Vagina (tissue), 2 donors: ENCODE data around the gene TRIM37. TPM values are rescaled to one million over a fixed set of nuclear protein-coding genes. Genes with fewer than 3 reads are reported as not detected.
"Not testable (repeated sequence)": the region's sequence is repeated elsewhere in the genome, so short reads cannot be mapped to it uniquely, and the experiment has no call there.

Source experiments
- DNase-seq, 2 donors: peaks; one replicate each; pipeline ENCODE4 v3.0.0-alpha.2; 2017; ENCODE audit errors: extremely low spot score in 2 of 2
- H3K27ac ChIP-seq: fragments of 200-600 bp; sonication (generic); one replicate; pipeline ENCODE4 v1.5.1; 2019
- H3K27me3 ChIP-seq: fragments of 200-600 bp; sonication (generic); one replicate; pipeline ENCODE4 v1.5.1; 2019
- H3K36me3 ChIP-seq, 2 donors: fragments of 200-600 bp; sonication (generic); one replicate each; pipeline ENCODE4 v1.5.1; 2017 to 2019
- H3K4me1 ChIP-seq: fragments of 200-600 bp; sonication (generic); one replicate; pipeline ENCODE4 v1.5.1; 2019
- H3K4me3 ChIP-seq, 2 donors: fragments of 200-600 bp; sonication (generic); 1 replicate in 1 of 2; 2 replicates in 1 of 2; pipeline ENCODE4 v1.5.1; 2016 to 2019
- H3K9me3 ChIP-seq: fragments of 200-600 bp; sonication (generic); one replicate; pipeline ENCODE4 v1.5.1; 2019
- CTCF ChIP-seq, 3 experiments: fragments of 450-650 bp in 2 of 3; fragments of 200-600 bp in 1 of 3; sonication (generic) in 1 of 3; IDR thresholded peaks; one replicate each; pipeline ENCODE4 v1.5.1; 2017 to 2019; ENCODE audit warnings: antibody characterized with exemption in 3 of 3, mild to moderate bottlenecking in 2 of 3, moderate library complexity in 2 of 3
- POLR2A ChIP-seq, 2 donors: fragments of 450-650 bp; IDR thresholded peaks; one replicate each; pipeline ENCODE4 v1.6.1; 2017; ENCODE audit warnings: antibody characterized with exemption in 2 of 2, mild to moderate bottlenecking in 2 of 2, moderate library complexity in 2 of 2
- POLR2AphosphoS5 ChIP-seq, 2 donors: sonication (generic); formaldehyde crosslinking; IDR thresholded peaks; one replicate each; pipeline ENCODE4 v1.9.0; 2017; ENCODE audit warnings: antibody characterized with exemption in 2 of 2, mild to moderate bottlenecking in 2 of 2, low read depth in 1 of 2; ENCODE audit not compliant: insufficient read depth in 1 of 2
- intact Hi-C: fragments of 100-400 bp; cut with DNase I; formaldehyde crosslinking; loops from one replicate; pipeline ENCODE4 v1.15.1; 2023
- total RNA-seq: library from RNA; depleted of rRNA; stranded (reverse); fragments of >200 nt; gene quantifications from one replicate; pipeline ENCODE4 v1.2.3, GENCODE V29; 2016

The TRIM37 gene
- total RNA-seq, 1 donor from 2014 or later = 20.4 TPM

GRCh38 chr17:59141860-59142259, 35.2 kb upstream of the TRIM37 start:
- Histone ChIP-seq H3K27ac (no peak overlapping the region), H3K4me1 (no peaks in the 10 kb centered on the region), H3K36me3 (no peaks in the 10 kb centered on the region), H3K4me3 (no peak overlapping the region), H3K9me3 (no peaks in the 10 kb centered on the region), H3K27me3 (no peaks in the 10 kb centered on the region)
- DNase-seq = no peak
- intact Hi-C loops = no loop called here
- TF ChIP-seq POLR2AphosphoS5 (IDR thresholded peaks at IDR 0.05; ENCODE audit: insufficient read depth in 1 of 2, low read depth in 1 of 2) (no peak), POLR2A (IDR thresholded peaks at IDR 0.05) (no peak), CTCF (IDR thresholded peaks at IDR 0.05) (no peak)

GRCh38 chr17:59139939-59140338, 33.3 kb upstream of the TRIM37 start:
- intact Hi-C loops = no loop called here
- no peaks in the 10 kb centered on the region for H3K36me3 ChIP-seq
- no peaks in the 10 kb centered on the region for H3K27me3 ChIP-seq
- no peaks in the 10 kb centered on the region for H3K4me1 ChIP-seq
- H3K27ac ChIP-seq = no peak overlapping the region
- no peaks in the 10 kb centered on the region for H3K9me3 ChIP-seq
- DNase-seq = no peak
- TF ChIP-seq POLR2A (IDR thresholded peaks at IDR 0.05) = no peak
- TF ChIP-seq CTCF (IDR thresholded peaks at IDR 0.05) = no peak
- no peak for TF ChIP-seq POLR2AphosphoS5 (IDR thresholded peaks at IDR 0.05; ENCODE audit: insufficient read depth in 1 of 2, low read depth in 1 of 2)
- H3K4me3 ChIP-seq = no peak overlapping the region

- H3K9me3 ChIP-seq, intact Hi-C loops, H3K27me3 ChIP-seq, H3K27ac ChIP-seq, DNase-seq, H3K4me1 ChIP-seq, H3K36me3 ChIP-seq, H3K4me3 ChIP-seq: not testable (repeated sequence)
These were observed 31.7 kb upstream of the TRIM37 start for GRCh38 chr17:59138339-59138738.

- intact Hi-C loops = no loop called here
- no peak overlapping the region for H3K27ac ChIP-seq
- H3K4me3 ChIP-seq = no peak overlapping the region
- H3K4me1 ChIP-seq = no peaks in the 10 kb centered on the region
- peaks cover 0 to 12% of the 10 kb centered on the region in 2 donors for H3K36me3 ChIP-seq
- TF ChIP-seq POLR2AphosphoS5 (IDR thresholded peaks at IDR 0.05; ENCODE audit: insufficient read depth in 1 of 2, low read depth in 1 of 2) = no peak
- no peak for TF ChIP-seq POLR2A (IDR thresholded peaks at IDR 0.05)
- no peak for TF ChIP-seq CTCF (IDR thresholded peaks at IDR 0.05)
- H3K27me3 ChIP-seq = no peaks in the 10 kb centered on the region
- no peak for DNase-seq
- H3K9me3 ChIP-seq = no peaks in the 10 kb centered on the region
These were observed 24.5 kb upstream of the TRIM37 start for GRCh38 chr17:59131131-59131530.

GRCh38 chr17:59129814-59130213, 23.1 kb upstream of the TRIM37 start:
- Histone ChIP-seq H3K9me3 (no peaks in the 10 kb centered on the region), H3K27ac (no peak overlapping the region), H3K4me3 (no peak overlapping the region), H3K27me3 (no peaks in the 10 kb centered on the region), H3K36me3 (peaks cover 0 to 12% of the 10 kb centered on the region in 2 donors), H3K4me1 (no peaks in the 10 kb centered on the region)
- TF ChIP-seq CTCF (IDR thresholded peaks at IDR 0.05) (no peak), POLR2AphosphoS5 (IDR thresholded peaks at IDR 0.05; ENCODE audit: insufficient read depth in 1 of 2, low read depth in 1 of 2) (no peak), POLR2A (IDR thresholded peaks at IDR 0.05) (no peak)
- intact Hi-C loops = no loop called here
- DNase-seq = no peak
